Aortic smooth muscle cell (primary cell): ENCODE data around the gene GPR153. TPM values are rescaled to one million over a fixed set of nuclear protein-coding genes. Genes with fewer than 3 reads are reported as not detected.

Experiments used
- total RNA-seq: library from RNA; depleted of rRNA; stranded (reverse); fragments of >200 nt; gene quantifications from 2 replicates; pipeline ENCODE4 v1.2.3, GENCODE V29; 2014

Gene GPR153
- total RNA-seq, result 7.9 and 11.4 TPM in 2 replicates

DNA sequence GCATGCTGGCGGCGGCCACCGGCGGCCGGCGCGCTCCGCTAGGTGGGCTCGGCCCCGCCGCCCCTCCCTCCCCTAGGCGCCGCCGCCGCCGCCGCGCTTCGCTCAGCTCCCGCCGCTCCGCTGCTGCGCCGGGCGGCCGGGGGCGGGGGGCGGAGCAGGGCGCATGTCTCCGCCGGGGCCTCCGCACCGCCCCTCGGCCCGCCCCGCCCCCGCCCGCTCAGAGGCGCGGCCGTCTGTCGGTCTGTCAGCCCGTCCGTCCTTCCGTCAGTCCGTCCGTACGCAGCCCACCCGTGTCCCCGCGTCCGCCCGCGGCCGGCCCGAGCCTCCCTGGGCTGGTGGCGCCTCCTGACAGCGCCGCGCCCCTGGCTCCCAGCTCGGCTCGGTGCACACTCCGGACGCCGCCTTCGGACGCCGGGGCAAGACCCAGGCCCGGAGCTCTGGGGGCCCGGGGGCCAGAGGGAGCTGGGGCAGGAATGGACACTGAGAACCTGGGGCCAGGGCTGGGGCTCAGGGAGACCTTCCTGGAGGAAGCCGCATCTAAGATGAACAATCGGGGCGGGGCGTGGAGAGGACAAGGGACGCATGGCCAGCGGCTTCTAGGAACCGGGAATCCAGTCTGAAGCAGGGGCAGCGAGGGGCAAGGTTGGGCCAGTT is at the start of gene GPR153:
TSS of gene GPR153 (minus strand) at position 138 of the 654 bp plus-strand sequence. CDS start 6,193 bp downstream, outside the sequence.

DNA sequence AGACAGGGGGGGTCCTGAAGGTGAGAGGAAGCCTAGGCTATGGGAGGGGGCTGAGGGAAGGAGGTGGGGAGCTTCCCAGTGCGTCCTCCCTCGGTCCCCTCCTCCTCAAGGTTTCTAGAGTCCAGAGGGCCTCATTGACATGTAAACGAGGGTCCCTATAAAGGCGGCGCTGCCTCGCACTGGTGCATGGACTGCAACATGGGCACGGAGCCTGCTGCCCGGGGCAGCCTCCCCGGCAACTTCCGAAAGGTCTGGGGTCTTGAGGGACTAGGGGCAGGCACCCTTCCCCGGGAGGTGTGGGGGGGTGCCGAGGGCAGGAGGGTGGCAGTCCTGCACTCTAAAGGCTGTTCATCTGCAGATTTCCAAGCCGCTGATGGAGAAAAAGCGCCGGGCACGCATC is 16.9 kb downstream of the GPR153 start, which contains the start of gene HES3:
TSS of gene HES3 (plus strand) at position 187 of the 400 bp plus-strand sequence. CDS start at position 374, 187 bp downstream.

DNA sequence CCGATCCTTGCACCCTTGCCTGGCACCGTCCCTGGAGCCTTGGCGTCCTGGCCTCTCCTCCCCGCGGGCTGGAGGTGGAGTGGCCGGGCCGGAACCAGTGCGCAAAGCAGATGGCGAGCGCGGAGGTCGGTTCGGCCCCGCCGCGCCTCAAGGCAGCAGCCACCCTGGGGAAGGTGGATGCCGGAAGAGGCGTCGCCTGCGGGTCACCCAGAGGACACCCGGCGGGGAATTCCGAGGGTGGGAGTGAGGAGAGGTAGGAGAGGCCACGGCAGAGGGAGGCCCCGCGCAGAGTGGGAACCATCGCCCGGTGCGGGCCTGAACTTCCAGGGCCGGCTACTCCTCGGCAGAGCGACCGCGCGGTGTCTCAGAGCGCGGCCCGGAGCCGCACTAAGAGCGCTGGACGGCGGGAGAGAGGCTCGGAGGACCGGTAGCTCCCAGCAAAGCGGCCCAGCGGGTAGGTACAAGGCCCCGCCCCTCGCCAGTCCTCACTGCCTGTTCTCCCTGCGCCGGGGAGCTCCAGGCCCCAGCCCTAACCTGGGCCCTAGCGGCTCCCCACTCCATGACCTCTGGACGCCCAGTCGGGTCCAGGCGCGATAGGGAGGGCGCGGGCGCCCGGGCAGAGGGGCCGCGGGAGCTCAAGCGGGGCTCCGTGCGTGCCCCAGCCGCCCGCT is 54.9 kb downstream of the GPR153 start, which contains the start of gene RNF207:
TSS of gene RNF207 (plus strand) at position 271 of the 671 bp plus-strand sequence. CDS start 417 bp downstream, outside the sequence.

DNA sequence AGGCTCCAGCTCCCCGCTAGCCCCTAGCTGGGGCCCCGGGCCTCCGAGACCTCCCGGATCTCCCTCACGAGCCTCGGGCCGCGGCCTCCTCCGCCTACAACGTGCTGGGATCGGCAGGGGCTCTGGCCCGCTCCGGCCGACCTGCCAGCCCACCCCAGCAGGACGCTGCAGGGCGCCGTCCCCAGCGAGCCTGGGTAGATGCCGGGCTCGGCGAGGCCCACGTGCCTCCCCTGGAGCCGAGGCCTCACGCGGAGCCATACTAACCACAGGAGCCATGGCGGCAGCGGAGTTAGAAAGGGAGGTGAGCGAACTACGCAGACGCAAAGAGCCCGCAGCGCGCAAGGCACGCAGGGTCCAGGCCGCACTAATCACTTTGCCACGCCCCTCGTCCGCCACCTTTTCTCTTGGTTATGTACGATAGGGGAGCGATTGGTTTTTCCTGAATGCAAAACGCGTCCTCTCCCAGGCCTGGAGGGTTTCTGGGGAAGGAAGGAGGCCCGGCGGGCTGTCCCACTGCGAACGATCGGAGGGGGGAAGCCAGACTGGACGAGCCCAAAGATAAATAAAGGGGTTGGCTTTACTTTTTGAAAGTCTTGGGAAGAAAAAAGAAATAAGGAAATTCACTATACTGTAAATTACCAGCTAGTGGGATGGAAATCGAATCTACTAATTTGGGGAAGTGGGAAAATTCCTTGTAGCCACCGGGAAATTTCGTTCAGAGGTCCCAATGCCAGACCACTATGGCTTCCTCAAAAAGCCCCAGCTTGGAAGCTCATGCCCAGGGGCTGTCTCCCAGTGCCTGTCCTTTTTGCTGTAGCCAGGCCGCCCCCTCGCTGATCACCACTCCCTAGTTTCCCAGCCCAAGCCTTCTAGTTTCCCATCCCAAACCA is 61.4 kb downstream of the GPR153 start, which contains the start of gene RPL22:
TSS of gene RPL22 (minus strand) at position 298 of the 890 bp plus-strand sequence. CDS start at position 276, 22 bp downstream.

Other genes starting within 250 kb of the GPR153 start
- 2.4 and 2.8 TPM in 2 replicates for gene KCNAB2, start 215.2 kb downstream of the GPR153 start, total RNA-seq
- 0.13 TPM in 1 of 2 replicates, not detected in the other for gene CHD5, start 80.8 kb downstream of the GPR153 start, total RNA-seq
- 184 and 209 TPM in 2 replicates for gene RPL22, start 61.5 kb downstream of the GPR153 start, total RNA-seq
- gene RNF207, start 55.0 kb downstream of the GPR153 start, total RNA-seq, result 5.3 and 6.8 TPM in 2 replicates
- gene ICMT, start 25.1 kb downstream of the GPR153 start, total RNA-seq, result 103 and 132 TPM in 2 replicates
- gene HES3, start 16.9 kb downstream of the GPR153 start, total RNA-seq, result not detected in 2 replicates
- gene ACOT7, start 132.7 kb upstream of the GPR153 start, total RNA-seq, result 82.0 and 83.9 TPM in 2 replicates
- gene HES2, start 158.8 kb upstream of the GPR153 start, total RNA-seq, result 0.75 and 0.92 TPM in 2 replicates
- not detected in 2 replicates for gene ESPN, start 163.7 kb upstream of the GPR153 start, total RNA-seq
- 5.4 and 7.5 TPM in 2 replicates for gene TNFRSF25, start 205.1 kb upstream of the GPR153 start, total RNA-seq
- gene PLEKHG5, start 230.6 kb upstream of the GPR153 start, total RNA-seq, result 18.2 and 28.7 TPM in 2 replicates